Neuron (in vitro differentiated cells): ENCODE data around the gene CCND2.

Source experiments
- H2AFZ ChIP-seq: one replicate; pipeline ENCODE4 v1.6.1; 2013; ENCODE audit warnings: low read depth, mild to moderate bottlenecking, inconsistent platforms, low read length, moderate library complexity
- H3K27me3 ChIP-seq: one replicate; pipeline ENCODE4 v1.6.1; 2013; ENCODE audit warnings: low read length; ENCODE audit not compliant: insufficient read depth
- H3K36me3 ChIP-seq: one replicate; pipeline ENCODE4 v1.6.1; 2013; ENCODE audit warnings: low read length; ENCODE audit not compliant: insufficient read depth
- H3K4me1 ChIP-seq: one replicate; pipeline ENCODE4 v1.6.1; 2013; ENCODE audit warnings: low read length; ENCODE audit not compliant: insufficient read depth
- H3K4me3 ChIP-seq: 2 replicates; pipeline ENCODE4 v1.5.1; 2013; ENCODE audit warnings: mild to moderate bottlenecking, low read length, moderate library complexity
- H3K9me3 ChIP-seq: one replicate; pipeline ENCODE4 v1.6.1; 2013; ENCODE audit warnings: low read length

Gene CCND2

GRCh38 chr12:4283512-4284255, 10.1 kb downstream of the CCND2 start:
- H3K36me3 ChIP-seq: peaks cover 80% of the 10 kb centered on the region
- no peak overlapping the region for H2AFZ ChIP-seq
- H3K4me1 ChIP-seq: peaks cover 27% of the 10 kb centered on the region
- H3K9me3 ChIP-seq: no peaks in the 10 kb centered on the region
- no peak overlapping the region for H3K4me3 ChIP-seq
- H3K27me3 ChIP-seq: no peaks in the 10 kb centered on the region

GRCh38 chr12:4284306-4284705, 10.7 kb downstream of the CCND2 start:
- H3K27me3 ChIP-seq: no peaks in the 10 kb centered on the region
- peaks cover 29% of the 10 kb centered on the region for H3K4me1 ChIP-seq
- no peaks in the 10 kb centered on the region for H3K9me3 ChIP-seq
- H3K4me3 ChIP-seq: no peak overlapping the region
- H3K36me3 ChIP-seq: peaks cover 81% of the 10 kb centered on the region
- no peak overlapping the region for H2AFZ ChIP-seq

- Histone ChIP-seq H3K9me3 (no peaks in the 10 kb centered on the region), H3K27me3 (no peaks in the 10 kb centered on the region), H3K36me3 (peaks cover 81% of the 10 kb centered on the region), H3K4me1 (peaks cover 25% of the 10 kb centered on the region), H3K4me3 (no peak overlapping the region), H2AFZ (no peak overlapping the region)
These were observed 11.5 kb downstream of the CCND2 start for GRCh38 chr12:4285070-4285469.

GRCh38 chr12:4286228-4286627, 12.7 kb downstream of the CCND2 start:
- Histone ChIP-seq H3K36me3 (peaks cover 87% of the 10 kb centered on the region), H3K27me3 (no peaks in the 10 kb centered on the region), H2AFZ (no peak overlapping the region), H3K4me1 (peaks cover 17% of the 10 kb centered on the region), H3K4me3 (no peak overlapping the region), H3K9me3 (no peaks in the 10 kb centered on the region)

GRCh38 chr12:4286771-4287317, 13.3 kb downstream of the CCND2 start:
- H3K36me3 ChIP-seq: peaks cover 87% of the 10 kb centered on the region
- no peak overlapping the region for H2AFZ ChIP-seq

GRCh38 chr12:4287325-4288211, 14.0 kb downstream of the CCND2 start:
- Histone ChIP-seq H3K27me3 (no peaks in the 10 kb centered on the region), H3K4me1 (peaks cover 19% of the 10 kb centered on the region), H3K4me3 (no peak overlapping the region), H3K36me3 (peaks cover 84% of the 10 kb centered on the region), H3K9me3 (no peaks in the 10 kb centered on the region), H2AFZ (no peak overlapping the region)

More at GRCh38 chr12:4286771-4287317, 13.3 kb downstream of the CCND2 start:
- Histone ChIP-seq H3K4me3 (no peak overlapping the region), H3K9me3 (no peaks in the 10 kb centered on the region), H3K4me1 (peaks cover 17% of the 10 kb centered on the region), H3K27me3 (no peaks in the 10 kb centered on the region)

GRCh38 chr12:4288296-4289131, 15.0 kb downstream of the CCND2 start:
- peaks cover 28% of the 10 kb centered on the region for H3K4me1 ChIP-seq
- H3K9me3 ChIP-seq: no peaks in the 10 kb centered on the region
- no peaks in the 10 kb centered on the region for H3K27me3 ChIP-seq
- H3K36me3 ChIP-seq: peaks cover 76% of the 10 kb centered on the region
- H2AFZ ChIP-seq: no peak overlapping the region
- no peak overlapping the region for H3K4me3 ChIP-seq

GRCh38 chr12:4289231-4289878, 15.8 kb downstream of the CCND2 start:
- Histone ChIP-seq H3K4me1 (peaks cover 36% of the 10 kb centered on the region), H3K4me3 (no peak overlapping the region), H2AFZ (no peak overlapping the region), H3K27me3 (no peaks in the 10 kb centered on the region), H3K36me3 (peaks cover 67% of the 10 kb centered on the region), H3K9me3 (no peaks in the 10 kb centered on the region)

- peaks cover 37% of the 10 kb centered on the region for H3K4me1 ChIP-seq
- no peaks in the 10 kb centered on the region for H3K27me3 ChIP-seq
- H3K4me3 ChIP-seq: no peak overlapping the region
- H2AFZ ChIP-seq: no peak overlapping the region
- no peaks in the 10 kb centered on the region for H3K9me3 ChIP-seq
- peaks cover 64% of the 10 kb centered on the region for H3K36me3 ChIP-seq
These were observed 16.6 kb downstream of the CCND2 start for GRCh38 chr12:4289998-4290790.

- peaks cover 37% of the 10 kb centered on the region for H3K4me1 ChIP-seq
- H3K4me3 ChIP-seq: no peak overlapping the region
- no peak overlapping the region for H2AFZ ChIP-seq
- no peaks in the 10 kb centered on the region for H3K27me3 ChIP-seq
- no peaks in the 10 kb centered on the region for H3K9me3 ChIP-seq
- peaks cover 64% of the 10 kb centered on the region for H3K36me3 ChIP-seq
These were observed 18.9 kb downstream of the CCND2 start for GRCh38 chr12:4292341-4293073.

- no peak overlapping the region for H2AFZ ChIP-seq
- no peaks in the 10 kb centered on the region for H3K27me3 ChIP-seq
- peaks cover 64% of the 10 kb centered on the region for H3K36me3 ChIP-seq
- H3K9me3 ChIP-seq: no peaks in the 10 kb centered on the region
- no peak overlapping the region for H3K4me3 ChIP-seq
- peaks cover 32% of the 10 kb centered on the region for H3K4me1 ChIP-seq
These were observed 19.9 kb downstream of the CCND2 start for GRCh38 chr12:4293299-4293965.
